Uterus (tissue), 2 donors: Measurements from ENCODE around the gene SMAD9.

Experiments used
- CTCF ChIP-seq, 4 experiments: fragments of 200-600 bp in 2 of 4; fragments of 450-650 bp in 2 of 4; sonication (generic) in 2 of 4; IDR thresholded peaks; one replicate each; pipeline ENCODE4 v1.5.1; 2016 to 2019; ENCODE audit warnings: antibody characterized with exemption in 4 of 4, mild to moderate bottlenecking in 2 of 4, moderate library complexity in 1 of 4
- POLR2A ChIP-seq, 2 donors: fragments of 450-650 bp; IDR thresholded peaks; one replicate each; pipeline ENCODE4 v1.6.1; 2016; ENCODE audit warnings: antibody characterized with exemption in 2 of 2, mild to moderate bottlenecking in 1 of 2, moderate library complexity in 1 of 2

GRCh38 chr13:36885901-36886300 lies 34.1 kb downstream of the SMAD9 start:
- no peak for TF ChIP-seq POLR2A (IDR thresholded peaks at IDR 0.05)
- TF ChIP-seq CTCF (IDR thresholded peaks at IDR 0.05): no peak
